GM12801 (cell line): ENCODE measurements around the gene TEX53.

Experiments used
- CTCF ChIP-seq: IDR thresholded peaks from one replicate; pipeline ENCODE4 v1.5.1; 2011; ENCODE audit warnings: control low read depth; ENCODE audit not compliant: insufficient read length; ENCODE audit errors: extremely low read depth

TEX53 gene

GRCh38 chr9:114694146-114694545 is 36.5 kb upstream of the TEX53 start:
- no peak for TF ChIP-seq CTCF

- TF ChIP-seq CTCF, result no peak
Observed at GRCh38 chr9:114693248-114693855, 35.7 kb upstream of the TEX53 start.

DNA sequence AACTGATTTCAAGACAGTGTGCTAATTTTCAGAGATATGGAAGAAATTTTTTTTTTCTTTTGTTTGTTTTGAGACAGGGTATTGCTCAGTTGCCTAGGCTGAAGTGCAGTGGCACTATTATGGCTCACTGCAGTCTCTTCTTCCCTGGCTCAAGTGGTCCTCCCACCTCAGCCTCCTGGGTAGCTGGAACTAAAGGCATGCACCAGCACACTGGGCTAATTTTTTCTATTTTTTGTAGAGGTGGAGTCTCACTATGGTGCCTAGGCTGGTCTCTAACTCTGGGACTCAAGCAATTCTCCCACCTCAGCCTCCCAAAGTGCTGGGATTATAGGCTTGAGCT is 34.3 kb upstream of the TEX53 start:
- TF ChIP-seq CTCF, result no peak

DNA sequence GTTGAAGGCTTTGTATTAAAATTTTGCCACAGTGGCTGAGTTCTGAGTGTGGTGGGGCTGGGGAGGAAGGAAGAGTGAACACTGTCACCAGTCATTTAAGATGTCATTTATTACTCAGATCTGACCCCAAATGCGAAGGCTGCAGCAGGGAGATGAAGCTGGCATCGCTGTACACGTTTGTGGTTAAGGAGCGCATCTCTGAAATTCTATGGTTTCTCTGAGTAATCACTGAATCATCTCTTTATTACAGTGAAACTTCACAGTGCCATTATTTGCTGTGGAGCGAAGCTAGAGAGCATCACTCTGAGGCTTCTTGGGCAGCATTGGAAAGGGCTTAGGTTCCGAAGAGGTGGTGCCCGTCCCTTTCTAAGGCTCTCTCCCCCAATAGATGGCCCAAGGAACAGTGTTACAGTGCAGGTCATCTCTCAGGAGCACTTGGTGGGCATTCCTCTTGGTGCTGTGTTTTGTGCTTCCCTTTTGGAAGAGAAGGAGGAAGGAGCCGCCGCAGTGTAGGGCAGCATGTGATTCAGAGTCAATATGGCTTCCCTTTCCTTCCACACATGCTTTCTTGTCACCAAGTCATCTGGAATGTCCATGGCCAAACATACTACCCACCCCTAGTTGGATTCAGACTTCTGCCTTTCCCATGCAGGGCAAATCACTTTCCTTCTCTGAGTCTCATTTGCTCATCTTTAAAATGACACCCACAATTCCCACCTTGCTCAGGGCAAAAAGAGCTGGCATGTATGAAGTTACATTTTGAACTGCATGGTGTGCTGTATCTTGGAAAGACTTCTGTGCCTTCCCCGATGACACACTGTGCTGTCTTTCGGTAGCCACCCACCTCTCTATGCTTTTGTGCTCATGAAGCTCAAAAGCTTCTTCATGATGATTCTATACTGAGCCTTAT is 33.7 kb upstream of the TEX53 start:
- no peak for TF ChIP-seq CTCF

DNA sequence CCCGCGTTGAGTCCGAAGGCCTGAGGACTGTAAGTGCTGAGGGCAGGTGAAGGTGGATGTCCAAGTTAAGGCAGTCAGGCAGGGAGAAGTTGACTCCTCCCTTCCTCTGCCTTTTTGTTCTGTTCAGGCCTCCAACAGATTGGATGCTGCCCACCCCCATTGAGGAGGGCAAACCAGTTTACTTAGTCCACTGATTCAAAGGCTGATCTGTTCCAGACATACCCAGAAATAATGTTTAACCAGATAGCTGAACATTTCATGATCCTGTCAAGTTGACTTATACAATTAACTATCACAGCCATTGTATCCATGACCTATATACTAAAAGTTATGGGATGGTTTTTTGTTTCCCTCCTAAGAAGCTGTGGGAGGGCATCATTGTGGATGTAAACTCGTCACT is 32.7 kb upstream of the TEX53 start:
- TF ChIP-seq CTCF, result no peak

GRCh38 chr9:114689813-114690212 is 32.2 kb upstream of the TEX53 start:
- TF ChIP-seq CTCF, result no peak

DNA sequence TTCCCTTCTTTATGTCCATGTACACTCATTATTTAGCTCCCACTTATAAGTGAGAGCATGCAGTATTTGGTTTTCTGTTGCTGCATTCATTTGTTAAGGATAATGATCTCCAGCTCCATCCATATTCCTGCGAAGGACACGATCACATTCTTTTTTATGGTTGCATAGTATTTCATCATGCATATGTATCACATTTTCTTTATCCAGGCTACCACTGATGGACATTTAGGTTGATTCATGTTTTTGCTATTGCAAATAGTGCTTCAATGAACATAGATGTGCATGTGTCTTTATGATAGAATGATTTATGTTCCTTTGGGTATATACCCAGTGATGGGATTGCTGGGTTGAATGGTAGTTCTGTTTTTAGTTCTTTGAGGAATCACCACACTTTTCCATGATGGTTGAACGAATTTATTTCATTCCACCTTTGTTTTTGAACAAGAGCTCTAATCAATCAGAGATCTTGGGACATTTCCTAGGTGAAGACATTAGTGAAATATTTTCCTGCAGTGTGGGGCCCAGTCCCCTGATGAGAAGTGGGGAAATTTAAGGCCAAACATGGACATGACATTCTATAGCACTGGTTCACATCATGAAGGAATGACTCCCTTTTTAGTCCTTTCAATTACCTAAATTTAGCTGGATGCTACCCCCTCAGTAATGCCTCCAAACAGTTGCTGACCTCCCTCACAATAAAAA is 31.5 kb upstream of the TEX53 start:
- TF ChIP-seq CTCF, result no peak
